Measurements from ENCODE around the gene RIPPLY2.

DNA sequence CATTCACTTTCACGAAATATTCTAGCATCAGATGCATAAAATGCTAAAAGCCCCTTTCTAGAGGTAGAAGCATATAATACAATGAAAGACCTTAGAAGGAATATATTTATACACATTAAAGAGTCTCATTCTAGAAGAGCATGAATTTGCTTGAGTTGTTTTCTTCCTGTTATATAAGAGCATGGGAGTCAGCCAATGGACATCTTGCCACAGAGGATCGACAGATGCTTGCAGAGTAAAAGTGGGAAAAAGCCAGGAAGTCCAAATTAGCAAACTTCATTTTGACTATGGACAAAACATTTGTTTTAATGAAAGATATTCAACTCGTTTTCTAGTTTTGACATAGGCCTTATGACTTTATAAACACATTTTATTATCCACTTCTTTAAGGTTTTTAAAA lies 44.2 kb upstream of the RIPPLY2 start:
- TF ChIP-seq GATA3 (IDR thresholded peaks at IDR 0.05; ENCODE audit: low read depth, low read length), result no peak
- TF ChIP-seq GATA2 (IDR thresholded peaks at IDR 0.05; ENCODE audit: low read depth, low read length), result no peak

All from SH-SY5Y (cell line).